ENCODE results near the gene EMC10.

EMC10 gene

DNA sequence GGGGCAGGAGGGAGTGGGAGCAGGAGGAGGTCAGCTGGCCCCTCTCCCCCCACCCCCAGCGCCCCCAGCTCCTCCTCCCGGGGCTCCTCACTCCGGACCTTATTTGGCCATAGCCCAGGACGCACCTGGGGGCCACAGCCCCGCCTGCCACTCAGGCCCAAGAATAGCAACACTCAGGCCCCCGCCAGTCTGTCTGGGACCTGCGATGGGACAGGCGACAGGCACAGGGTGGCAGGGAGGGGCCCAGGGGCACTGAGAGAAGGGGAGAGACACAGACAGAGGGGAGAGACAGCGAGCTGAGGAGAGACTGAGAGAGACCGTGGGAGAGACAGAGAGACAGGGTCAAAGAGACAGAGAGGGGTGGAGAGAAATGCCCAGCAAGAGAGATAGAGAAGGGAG, 24.4 kb downstream of the EMC10 start:
- no peak for TF ChIP-seq ZFX (IDR thresholded peaks at IDR 0.05)
- TF ChIP-seq, protein P1, sequence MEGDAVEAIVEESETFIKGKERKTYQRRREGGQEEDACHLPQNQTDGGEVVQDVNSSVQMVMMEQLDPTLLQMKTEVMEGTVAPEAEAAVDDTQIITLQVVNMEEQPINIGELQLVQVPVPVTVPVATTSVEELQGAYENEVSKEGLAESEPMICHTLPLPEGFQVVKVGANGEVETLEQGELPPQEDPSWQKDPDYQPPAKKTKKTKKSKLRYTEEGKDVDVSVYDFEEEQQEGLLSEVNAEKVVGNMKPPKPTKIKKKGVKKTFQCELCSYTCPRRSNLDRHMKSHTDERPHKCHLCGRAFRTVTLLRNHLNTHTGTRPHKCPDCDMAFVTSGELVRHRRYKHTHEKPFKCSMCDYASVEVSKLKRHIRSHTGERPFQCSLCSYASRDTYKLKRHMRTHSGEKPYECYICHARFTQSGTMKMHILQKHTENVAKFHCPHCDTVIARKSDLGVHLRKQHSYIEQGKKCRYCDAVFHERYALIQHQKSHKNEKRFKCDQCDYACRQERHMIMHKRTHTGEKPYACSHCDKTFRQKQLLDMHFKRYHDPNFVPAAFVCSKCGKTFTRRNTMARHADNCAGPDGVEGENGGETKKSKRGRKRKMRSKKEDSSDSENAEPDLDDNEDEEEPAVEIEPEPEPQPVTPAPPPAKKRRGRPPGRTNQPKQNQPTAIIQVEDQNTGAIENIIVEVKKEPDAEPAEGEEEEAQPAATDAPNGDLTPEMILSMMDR (conservative IDR thresholded peaks at IDR 0.05) = no peak
- no peak overlapping the region for H3K27ac ChIP-seq

GRCh38 chr19:50501186-50501567, 24.9 kb downstream of the EMC10 start:
- TF ChIP-seq, protein P1 (conservative IDR thresholded peaks at IDR 0.05) = no peak
- TF ChIP-seq ZFX (IDR thresholded peaks at IDR 0.05) = no peak
- H3K27ac ChIP-seq = no peak overlapping the region

GRCh38 chr19:50501568-50502475, 25.5 kb downstream of the EMC10 start:
- H3K27ac ChIP-seq = no peak overlapping the region

GRCh38 chr19:50505856-50506611, 29.7 kb downstream of the EMC10 start:
- TF ChIP-seq ZFX (IDR thresholded peaks at IDR 0.05) = no peak
- TF ChIP-seq, protein P1 (conservative IDR thresholded peaks at IDR 0.05) = no peak
- H3K27ac ChIP-seq = no peak overlapping the region

More at GRCh38 chr19:50501568-50502475, 25.5 kb downstream of the EMC10 start:
- TF ChIP-seq, protein P1 (conservative IDR thresholded peaks at IDR 0.05) = no peak
- TF ChIP-seq ZFX (IDR thresholded peaks at IDR 0.05) = no peak

DNA sequence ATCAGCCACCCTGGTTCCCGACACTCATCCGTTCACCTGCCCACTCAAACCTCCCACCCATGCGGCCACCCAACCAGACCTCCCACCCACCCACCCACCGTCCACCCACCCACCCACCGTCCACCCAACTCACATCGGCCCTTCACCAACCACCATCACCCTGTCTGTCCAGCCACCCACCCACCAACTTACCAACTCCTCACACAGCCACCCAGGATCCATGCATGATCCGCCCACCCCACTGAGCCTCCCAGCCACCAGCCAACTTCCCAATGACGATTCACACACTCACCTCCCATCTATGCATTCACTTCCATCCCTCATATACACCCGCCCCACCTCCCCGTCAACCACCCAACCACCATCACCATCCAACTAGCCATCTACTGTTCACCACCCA, 30.4 kb downstream of the EMC10 start:
- TF ChIP-seq, protein P1 (conservative IDR thresholded peaks at IDR 0.05) = no peak
- no peak for TF ChIP-seq ZFX (IDR thresholded peaks at IDR 0.05)

GRCh38 chr19:50507376-50507775, 31.1 kb downstream of the EMC10 start:
- H3K27ac ChIP-seq = no peak overlapping the region
- TF ChIP-seq, protein P1 (conservative IDR thresholded peaks at IDR 0.05) = no peak
- TF ChIP-seq ZFX (IDR thresholded peaks at IDR 0.05) = no peak

More for the DNA sequence above, 30.4 kb downstream of the EMC10 start:
- no peak overlapping the region for H3K27ac ChIP-seq

- no peak overlapping the region for H3K27ac ChIP-seq
- TF ChIP-seq, protein P1 (conservative IDR thresholded peaks at IDR 0.05) = no peak
- no peak for TF ChIP-seq ZFX (IDR thresholded peaks at IDR 0.05)
These were observed 32.5 kb downstream of the EMC10 start for GRCh38 chr19:50508843-50509190.
